H1 (cell line): ENCODE data around the gene ZNRF3. TPM values are rescaled to one million over a fixed set of nuclear protein-coding genes. Genes with fewer than 3 reads are reported as not detected.

Source experiments
- POLR2AphosphoS5 ChIP-seq: IDR thresholded peaks from 2 replicates; pipeline ENCODE4 v1.6.1; 2011; ENCODE audit warnings: low read depth, low read length
- polyA plus RNA-seq, 7 experiments: library from polyadenylated mRNA; depleted of rRNA in 3 of 7; stranded (reverse) in 5 of 7; unstranded in 2 of 7; fragments of >200 nt in 5 of 7; fragments of 200-250 nt in 2 of 7; gene quantifications; 1 replicate in 5 of 7; 2 replicates in 1 of 7; 4 replicates in 1 of 7; pipeline versions ENCODE4 v1.2.1 to v1.2.3, GENCODE V29; 2011 to 2013; ENCODE audit warnings: missing spikeins in 2 of 7, mixed read lengths in 2 of 7
- total RNA-seq: library from RNA; stranded (reverse); fragmentation: NEBNext Ultra II Directional; extraction: Animal tissue kit (Norgen Biotek cat#: 25700); gene quantifications from 2 replicates; pipeline ENCODE4 v1.2.1, GENCODE V29; 2021
- TF ChIP-seq, protein P1 (sequence below): IDR thresholded peaks from 2 replicates; pipeline ENCODE4 v1.6.1; 2012; ENCODE audit warnings: inconsistent platforms

Gene ZNRF3
- total and polyA plus RNA-seq, 2 of the 8 experiments (the other 6 are each of a cell fraction or from before 2014, with no cell fraction given): 14.1 to 21.7 TPM

DNA sequence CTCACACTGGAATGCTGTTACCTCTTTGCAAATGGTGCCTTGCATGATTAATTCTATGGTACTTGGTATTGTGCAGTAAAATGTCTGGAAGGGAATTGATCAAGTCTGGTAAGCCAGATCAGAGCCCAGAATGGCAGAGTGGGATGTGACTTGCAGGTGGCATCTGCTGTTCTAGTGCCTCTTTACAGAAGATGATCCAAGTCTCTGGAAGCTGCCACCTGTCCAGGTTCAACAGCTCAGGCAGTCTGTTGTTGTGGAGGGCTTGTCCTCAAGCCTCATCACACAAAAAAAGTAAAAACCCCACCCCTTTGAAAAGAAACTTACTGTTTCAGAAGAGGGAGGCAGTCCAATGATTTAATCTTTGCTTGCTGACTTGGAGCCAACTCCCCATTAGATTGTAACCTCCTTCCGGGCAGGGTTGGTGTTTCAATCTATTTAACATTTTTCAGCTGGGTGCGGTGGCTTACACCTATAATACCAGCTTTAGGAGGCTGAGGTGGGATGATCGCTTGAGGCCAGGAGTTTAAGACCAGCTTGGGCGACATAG, 17.1 kb downstream of the ZNRF3 start (continued):
- TF ChIP-seq, protein P1, sequence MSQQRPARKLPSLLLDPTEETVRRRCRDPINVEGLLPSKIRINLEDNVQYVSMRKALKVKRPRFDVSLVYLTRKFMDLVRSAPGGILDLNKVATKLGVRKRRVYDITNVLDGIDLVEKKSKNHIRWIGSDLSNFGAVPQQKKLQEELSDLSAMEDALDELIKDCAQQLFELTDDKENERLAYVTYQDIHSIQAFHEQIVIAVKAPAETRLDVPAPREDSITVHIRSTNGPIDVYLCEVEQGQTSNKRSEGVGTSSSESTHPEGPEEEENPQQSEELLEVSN: no peak
- no peak for TF ChIP-seq POLR2AphosphoS5
